HCT116 (cell line): Measurements from ENCODE around the gene PVALEF. TPM values are rescaled to one million over a fixed set of nuclear protein-coding genes. Genes with fewer than 3 reads are reported as not detected.

Experiments
- ATAC-seq: fragments of 200-7000 bp; cut with Tn5 transposase; 2 replicates; pipeline ENCODE4 v1.9.1; 2020; ENCODE audit warnings: mild to moderate bottlenecking, moderate library complexity
- BruUV-seq: library from RNA; stranded (reverse); fragments of 400-500 nt; replicated peaks from 2 replicates; lab custom pipeline; 2021; lab: Mats Ljungman, UMichigan
- CTCF ChIA-PET: fragments of 300-600 bp; sonication (Branson Sonifier 250); formaldehyde crosslinking; loops from one replicate; lab custom pipeline; 2021; ENCODE audit warnings: antibody characterized with exemption; lab: Charles Lee
- POLR2A ChIA-PET: fragments of 300-600, 350-600 bp; sonication (Branson Sonifier 250); formaldehyde crosslinking; loops from one replicate; lab custom pipeline; 2021; ENCODE audit warnings: antibody characterized with exemption; lab: Charles Lee
- RAD21 ChIA-PET, 2 experiments: fragments of 300-600 bp; sonication (Branson Sonifier 250); formaldehyde crosslinking; loops; one replicate each; lab custom pipeline; 2023; ENCODE audit warnings: low total read pairs in 2 of 2; ENCODE audit not compliant: uncharacterized antibody in 2 of 2, unreplicated experiment in 2 of 2, low non-redundant PET in 1 of 2; lab: Charles Lee
- DNase-seq: peaks from one replicate; pipeline ENCODE4 v3.0.0-alpha.2; 2010; ENCODE audit warnings: low read depth, low spot score
- H2AFZ ChIP-seq: fragments of 200-600 bp; shearing (Covaris generic), sonication (generic); 2 replicates; pipeline ENCODE4 v1.6.1; 2017; ENCODE audit warnings: low read depth, mixed run types, mixed read lengths, antibody characterized with exemption, low read length; ENCODE audit not compliant: poor library complexity, severe bottlenecking
- H3K27ac ChIP-seq: 2 replicates; pipeline ENCODE4 v1.5.1; 2012; ENCODE audit warnings: low read depth, low read length
- H3K27me3 ChIP-seq: fragments of 200-600 bp; sonication (generic); 2 replicates; pipeline ENCODE4 v1.6.1; 2016; ENCODE audit warnings: mixed run types, low read length, mixed read lengths; ENCODE audit not compliant: insufficient read depth
- H3K36me3 ChIP-seq, 2 experiments: fragments of 200-500 bp in 1 of 2; fragments of 200-600 bp in 1 of 2; sonication (Bioruptor generic) in 1 of 2; sonication (generic) in 1 of 2; 2 replicates each; pipeline versions ENCODE4 v1.5.1 to v1.6.1; 2014 to 2016; ENCODE audit warnings: low read length in 2 of 2, inconsistent platforms in 1 of 2, mixed read lengths in 1 of 2, mixed run types in 1 of 2; ENCODE audit not compliant: insufficient read depth in 2 of 2, control insufficient read depth in 1 of 2
- H3K4me1 ChIP-seq, 2 experiments: fragments of 200-600 bp in 1 of 2; sonication (generic) in 1 of 2; 2 replicates each; pipeline versions ENCODE4 v1.5.1 to v1.6.1; 2012 to 2017; ENCODE audit warnings: low read length in 2 of 2, inconsistent platforms in 1 of 2, mild to moderate bottlenecking in 1 of 2, mixed read lengths in 1 of 2, mixed run types in 1 of 2, moderate library complexity in 1 of 2; ENCODE audit not compliant: insufficient read depth in 2 of 2, control insufficient read depth in 1 of 2
- H3K4me2 ChIP-seq: fragments of 200-600 bp; sonication (generic); 2 replicates; pipeline ENCODE4 v1.6.1; 2017; ENCODE audit warnings: mixed run types, low read length, mixed read lengths
- H3K4me3 ChIP-seq, 2 experiments: fragments of 200-600 bp in 1 of 2; sonication (generic) in 1 of 2; replicated peaks in 1 of 2; 2 replicates each; pipeline ENCODE4 v1.5.1; 2011 to 2016; ENCODE audit warnings: low read length in 2 of 2, control low read depth in 1 of 2, low read depth in 1 of 2, mild to moderate bottlenecking in 1 of 2, mixed read lengths in 1 of 2, mixed run types in 1 of 2
- H3K79me2 ChIP-seq: fragments of 200-600 bp; sonication (generic); 2 replicates; pipeline ENCODE4 v1.6.1; 2017; ENCODE audit warnings: mild to moderate bottlenecking, mixed run types, low read length, moderate library complexity, mixed read lengths; ENCODE audit not compliant: insufficient read depth
- H3K9ac ChIP-seq: fragments of 200-600 bp; sonication (generic); 2 replicates; pipeline ENCODE4 v1.6.1; 2016; ENCODE audit warnings: low read length, mixed read lengths
- H3K9me2 ChIP-seq: fragments of 200-600 bp; sonication (generic), shearing (Covaris generic); 2 replicates; pipeline ENCODE4 v1.6.1; 2017; ENCODE audit warnings: mixed run types, mild to moderate bottlenecking, moderate library complexity; ENCODE audit not compliant: insufficient read depth
- H3K9me3 ChIP-seq, 2 experiments: fragments of 200-500 bp in 1 of 2; fragments of 200-600 bp in 1 of 2; sonication (Bioruptor generic) in 1 of 2; sonication (generic) in 1 of 2; 2 replicates each; pipeline ENCODE4 v1.6.1; 2014 to 2017; ENCODE audit warnings: low read length in 2 of 2, mixed read lengths in 2 of 2, inconsistent platforms in 1 of 2, low read depth in 1 of 2, mild to moderate bottlenecking in 1 of 2, mixed run types in 1 of 2, moderate library complexity in 1 of 2; ENCODE audit not compliant: control insufficient read depth in 1 of 2, insufficient read depth in 1 of 2
- H4K20me1 ChIP-seq: fragments of 200-600 bp; sonication (generic), shearing (Covaris generic); 2 replicates; pipeline ENCODE4 v1.6.1; 2017; ENCODE audit warnings: mixed run types, mild to moderate bottlenecking, moderate library complexity; ENCODE audit not compliant: insufficient read depth
- CEBPB ChIP-seq: IDR thresholded peaks from 2 replicates; pipeline ENCODE4 v1.6.1; 2012; ENCODE audit warnings: low read depth
- EGR1 ChIP-seq: IDR thresholded peaks from 2 replicates; pipeline ENCODE4 v1.6.1; 2012; ENCODE audit warnings: low read depth
- ELF1 ChIP-seq: IDR thresholded peaks from 2 replicates; pipeline ENCODE4 v1.6.1; 2012; ENCODE audit warnings: low read depth, borderline replicate concordance
- EZH2 ChIP-seq: fragments of 200-600 bp; sonication (generic); IDR thresholded peaks from 2 replicates; pipeline ENCODE4 v1.6.1; 2017; ENCODE audit warnings: antibody characterized with exemption, mixed run types
- EZH2phosphoT487 ChIP-seq: fragments of 200-600 bp; IDR thresholded peaks from 2 replicates; pipeline ENCODE4 v1.6.1; 2018; ENCODE audit warnings: antibody characterized with exemption, borderline replicate concordance
- JUND ChIP-seq: IDR thresholded peaks from 2 replicates; pipeline ENCODE4 v1.6.1; 2012
- RAD21 ChIP-seq: IDR thresholded peaks from 2 replicates; pipeline ENCODE4 v1.6.1; 2012; ENCODE audit warnings: low read depth, mild to moderate bottlenecking
- SRF ChIP-seq: IDR thresholded peaks from 2 replicates; pipeline ENCODE4 v1.6.1; 2012; ENCODE audit warnings: low read depth
- TCF7L2 ChIP-seq: IDR thresholded peaks from 2 replicates; pipeline ENCODE4 v1.7.0; 2011; ENCODE audit warnings: borderline replicate concordance, inconsistent platforms; ENCODE audit not compliant: insufficient read depth, insufficient read length; ENCODE audit errors: extremely low read depth
- ZFX ChIP-seq: fragments of 450-650 bp; IDR thresholded peaks from 2 replicates; pipeline ENCODE4 v1.6.1; 2017
- ZNF274 ChIP-seq: fragments of 200-500 bp; sonication (Bioruptor generic); IDR thresholded peaks from 2 replicates; pipeline ENCODE4 v1.6.1; 2014; ENCODE audit warnings: mild to moderate bottlenecking, low read depth, low read length, inconsistent platforms
- intact Hi-C: fragments of 100-400 bp; cut with micrococcal nuclease; formaldehyde crosslinking; loops from 2 replicates; pipeline ENCODE4 v1.10.0; 2022
- total RNA-seq: library from RNA; stranded (reverse); gene quantifications from one replicate; pipeline ENCODE4 v1.2.1, GENCODE V29; 2021; ENCODE audit not compliant: unreplicated experiment
- TF ChIP-seq, protein P1 (sequence below): IDR thresholded peaks from 2 replicates; pipeline ENCODE4 v1.6.1; 2012
- TF ChIP-seq, protein P2 (sequence below): IDR thresholded peaks from 2 replicates; pipeline ENCODE4 v1.6.1; 2012
- TF ChIP-seq, protein P3 (sequence below), 3 experiments: fragments of 200-600 bp in 1 of 3; sonication (generic) in 1 of 3; IDR thresholded peaks in 2 of 3; conservative IDR thresholded peaks in 1 of 3; 2 replicates each; pipeline ENCODE4 v1.5.1; 2012 to 2017; ENCODE audit warnings: low read depth in 2 of 3, low read length in 2 of 3, antibody characterized with exemption in 1 of 3, borderline replicate concordance in 1 of 3, control low read depth in 1 of 3, mild to moderate bottlenecking in 1 of 3, mixed read lengths in 1 of 3, mixed run types in 1 of 3, moderate library complexity in 1 of 3; ENCODE audit not compliant: insufficient read depth in 1 of 3

Gene PVALEF
- total RNA-seq, 1 experiment from 2014 or later = not detected

DNA sequence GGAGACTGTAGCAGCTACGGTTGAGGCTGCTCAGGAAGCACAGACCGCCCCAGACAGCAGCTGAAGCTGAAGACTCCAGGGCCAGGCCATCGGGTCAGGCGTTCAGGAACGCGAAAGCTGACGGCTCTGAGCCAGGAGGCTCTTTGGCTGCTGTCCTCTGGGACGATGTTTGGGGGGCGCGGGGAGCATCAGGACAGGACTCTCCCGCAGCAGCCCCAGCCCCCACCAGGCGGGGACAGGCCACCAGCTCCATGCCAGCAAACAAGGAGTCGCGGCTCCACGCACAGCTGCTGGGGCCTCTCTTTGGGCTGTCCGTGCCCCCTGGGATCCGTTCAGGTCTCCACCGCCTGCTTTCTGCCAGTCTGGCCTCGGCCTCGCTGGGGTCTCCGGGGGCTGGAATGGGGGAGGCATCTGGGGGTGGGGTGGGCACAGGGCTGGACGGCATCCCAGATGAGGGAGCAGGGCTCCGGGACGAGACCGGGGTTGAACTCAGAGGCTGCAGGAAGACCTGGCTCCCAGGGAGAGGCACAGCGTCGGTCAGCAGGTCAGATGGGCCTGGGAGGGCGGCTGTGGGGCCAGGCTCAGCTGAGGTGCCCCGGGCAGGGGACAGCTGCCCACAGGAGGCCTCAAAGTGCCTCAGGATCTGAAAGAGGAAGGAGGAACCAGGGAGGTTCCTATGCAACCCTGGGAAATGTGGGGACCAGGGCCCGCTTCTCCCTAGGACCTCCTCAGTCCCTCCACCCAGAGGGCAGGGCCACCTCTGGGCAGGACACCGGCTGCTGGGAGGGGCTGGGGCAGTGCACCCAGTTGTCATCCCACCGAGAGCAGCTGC, 63.7 kb downstream of the PVALEF start:
- Histone ChIP-seq H3K4me3 (no peak overlapping the region), H4K20me1 (no peaks in the 10 kb centered on the region), H3K9ac (no peak overlapping the region), H2AFZ (no peak overlapping the region), H3K27ac (no peak overlapping the region), H3K27me3 (no peaks in the 10 kb centered on the region), H3K36me3 (peaks cover 5 to 7% of the 10 kb centered on the region in 2 experiments; a peak in 1 of 4 replicates), H3K4me2 (no peak overlapping the region), H3K9me3 (0 out of 4 replicates have a peak, but pooled peaks cover 0 to 4% of the 10 kb centered on the region in 2 experiments), H3K9me2 (no peaks in the 10 kb centered on the region), H3K4me1 (no peaks in the 10 kb centered on the region), H3K79me2 (no peaks in the 10 kb centered on the region)
- intact Hi-C loops = loop anchor here (10.0 kb wide), 1 partner anchor 244 kb away; no protein-coding TSS in a partner anchor
- RAD21 ChIA-PET = interaction anchor here in 1 of 2 experiments (0.7 kb wide), 1 partner anchor 247 kb away, joined by 3 read pairs; no protein-coding TSS in a partner anchor
- CTCF ChIA-PET = no interaction called here
- DNase-seq (no peak), ATAC-seq (no peak)
- POLR2A ChIA-PET = no interaction called here
- TF ChIP-seq, protein P1, sequence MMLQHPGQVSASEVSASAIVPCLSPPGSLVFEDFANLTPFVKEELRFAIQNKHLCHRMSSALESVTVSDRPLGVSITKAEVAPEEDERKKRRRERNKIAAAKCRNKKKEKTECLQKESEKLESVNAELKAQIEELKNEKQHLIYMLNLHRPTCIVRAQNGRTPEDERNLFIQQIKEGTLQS = no peak
- TF ChIP-seq EZH2 (no peak), EGR1 (no peak), JUND (no peak), RAD21 (no peak), CEBPB (no peak), SRF (no peak), TCF7L2 (no peak), ZNF274 (no peak), EZH2phosphoT487 (no peak), ZFX (no peak), ELF1 (no peak)
- TF ChIP-seq, protein P2, sequence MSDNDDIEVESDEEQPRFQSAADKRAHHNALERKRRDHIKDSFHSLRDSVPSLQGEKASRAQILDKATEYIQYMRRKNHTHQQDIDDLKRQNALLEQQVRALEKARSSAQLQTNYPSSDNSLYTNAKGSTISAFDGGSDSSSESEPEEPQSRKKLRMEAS = no peak
- TF ChIP-seq, protein P3, sequence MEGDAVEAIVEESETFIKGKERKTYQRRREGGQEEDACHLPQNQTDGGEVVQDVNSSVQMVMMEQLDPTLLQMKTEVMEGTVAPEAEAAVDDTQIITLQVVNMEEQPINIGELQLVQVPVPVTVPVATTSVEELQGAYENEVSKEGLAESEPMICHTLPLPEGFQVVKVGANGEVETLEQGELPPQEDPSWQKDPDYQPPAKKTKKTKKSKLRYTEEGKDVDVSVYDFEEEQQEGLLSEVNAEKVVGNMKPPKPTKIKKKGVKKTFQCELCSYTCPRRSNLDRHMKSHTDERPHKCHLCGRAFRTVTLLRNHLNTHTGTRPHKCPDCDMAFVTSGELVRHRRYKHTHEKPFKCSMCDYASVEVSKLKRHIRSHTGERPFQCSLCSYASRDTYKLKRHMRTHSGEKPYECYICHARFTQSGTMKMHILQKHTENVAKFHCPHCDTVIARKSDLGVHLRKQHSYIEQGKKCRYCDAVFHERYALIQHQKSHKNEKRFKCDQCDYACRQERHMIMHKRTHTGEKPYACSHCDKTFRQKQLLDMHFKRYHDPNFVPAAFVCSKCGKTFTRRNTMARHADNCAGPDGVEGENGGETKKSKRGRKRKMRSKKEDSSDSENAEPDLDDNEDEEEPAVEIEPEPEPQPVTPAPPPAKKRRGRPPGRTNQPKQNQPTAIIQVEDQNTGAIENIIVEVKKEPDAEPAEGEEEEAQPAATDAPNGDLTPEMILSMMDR (IDR thresholded peaks at IDR 0.05 in 2 of 3, conservative IDR thresholded peaks at IDR 0.05 in 1 of 3; ENCODE audit: borderline replicate concordance in 1 of 3, insufficient read depth in 1 of 3, low read depth in 2 of 3, low read length in 2 of 3) = no peak
- no TSS peak for BruUV-seq
